Mucosa of descending colon (tissue), 3 donors: ENCODE data around the gene CCL17. TPM values are rescaled to one million over a fixed set of nuclear protein-coding genes. Genes with fewer than 3 reads are reported as not detected.

ENCODE experiments used
- ATAC-seq: fragments of 200-7000 bp; cut with Tn5 transposase; one replicate; pipeline ENCODE4 v1.9.1; 2020; ENCODE audit warnings: mild to moderate bottlenecking, moderate library complexity
- DNase-seq, 3 donors: peaks; one replicate each; pipeline ENCODE4 v3.0.0-alpha.2; 2020
- H3K36me3 ChIP-seq: fragments of 200-600 bp; one replicate; pipeline ENCODE4 v1.8.0; 2021; ENCODE audit warnings: low read depth, mild to moderate bottlenecking
- H3K4me1 ChIP-seq: fragments of 200-600 bp; one replicate; pipeline ENCODE4 v1.8.0; 2021; ENCODE audit warnings: low read depth, mild to moderate bottlenecking
- H3K4me3 ChIP-seq: fragments of 200-600 bp; one replicate; pipeline ENCODE4 v1.8.0; 2021; ENCODE audit warnings: mild to moderate bottlenecking
- H3K9me3 ChIP-seq: fragments of 200-600 bp; one replicate; pipeline ENCODE4 v1.8.0; 2021; ENCODE audit warnings: mild to moderate bottlenecking
- intact Hi-C, 2 donors: fragments of 100-400 bp; cut with DNase I in 1 of 2; cut with micrococcal nuclease in 1 of 2; formaldehyde crosslinking; loops; one replicate each; pipeline versions ENCODE4 v1.11.0 to v1.11.1; 2022; cut with DNase I, micrococcal nuclease
- total RNA-seq, 3 donors: library from RNA; stranded (reverse); fragmentation: NEBNext Ultra II Directional in 2 of 3; extraction: Animal tissue kit (Norgen Biotek cat#: 25700) in 2 of 3; gene quantifications; one replicate each; pipeline versions ENCODE4 v1.2.1 to v1.2.4, GENCODE V29; 2021 to 2023
- TF ChIP-seq, protein P1 (sequence below): fragments of 200-600 bp; IDR thresholded peaks from one replicate; pipeline ENCODE4 v1.8.0; 2022; ENCODE audit warnings: antibody characterized with exemption, mild to moderate bottlenecking
- donor health status: DM: no; HTN: no; CAD: no; lungs with moderate emphysema.
- donor health status: DM: no; HTN: no; CAD: no.
- donor health status: DM: no; HTN: yes; CAD: no.

Gene CCL17
- total RNA-seq, 3 donors from 2014 or later: not detected

DNA sequence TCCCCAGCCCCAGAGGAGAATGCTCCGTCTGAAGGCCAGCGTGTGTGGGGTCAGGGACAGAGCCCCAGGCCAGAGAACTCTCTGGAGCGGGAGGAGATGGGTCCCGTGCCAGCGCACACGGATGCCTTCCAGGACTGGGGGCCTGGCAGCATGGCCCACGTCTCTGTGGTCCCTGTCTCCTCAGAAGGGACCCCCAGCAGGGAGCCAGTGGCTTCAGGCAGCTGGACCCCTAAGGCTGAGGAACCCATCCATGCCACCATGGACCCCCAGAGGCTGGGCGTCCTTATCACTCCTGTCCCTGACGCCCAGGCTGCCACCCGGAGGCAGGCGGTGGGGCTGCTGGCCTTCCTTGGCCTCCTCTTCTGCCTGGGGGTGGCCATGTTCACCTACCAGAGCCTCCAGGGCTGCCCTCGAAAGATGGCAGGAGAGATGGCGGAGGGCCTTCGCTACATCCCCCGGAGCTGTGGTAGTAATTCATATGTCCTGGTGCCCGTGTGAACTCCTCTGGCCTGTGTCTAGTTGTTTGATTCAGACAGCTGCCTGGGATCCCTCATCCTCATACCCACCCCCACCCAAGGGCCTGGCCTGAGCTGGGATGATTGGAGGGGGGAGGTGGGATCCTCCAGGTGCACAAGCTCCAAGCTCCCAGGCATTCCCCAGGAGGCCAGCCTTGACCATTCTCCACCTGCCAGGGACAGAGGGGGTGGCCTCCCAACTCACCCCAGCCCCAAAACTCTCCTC lies 21.9 kb upstream of the CCL17 start:
- no peaks in the 10 kb centered on the region for H3K9me3 ChIP-seq
- no peak for DNase-seq
- no peak for ATAC-seq
- H3K36me3 ChIP-seq: no peaks in the 10 kb centered on the region
- TF ChIP-seq, protein P1, sequence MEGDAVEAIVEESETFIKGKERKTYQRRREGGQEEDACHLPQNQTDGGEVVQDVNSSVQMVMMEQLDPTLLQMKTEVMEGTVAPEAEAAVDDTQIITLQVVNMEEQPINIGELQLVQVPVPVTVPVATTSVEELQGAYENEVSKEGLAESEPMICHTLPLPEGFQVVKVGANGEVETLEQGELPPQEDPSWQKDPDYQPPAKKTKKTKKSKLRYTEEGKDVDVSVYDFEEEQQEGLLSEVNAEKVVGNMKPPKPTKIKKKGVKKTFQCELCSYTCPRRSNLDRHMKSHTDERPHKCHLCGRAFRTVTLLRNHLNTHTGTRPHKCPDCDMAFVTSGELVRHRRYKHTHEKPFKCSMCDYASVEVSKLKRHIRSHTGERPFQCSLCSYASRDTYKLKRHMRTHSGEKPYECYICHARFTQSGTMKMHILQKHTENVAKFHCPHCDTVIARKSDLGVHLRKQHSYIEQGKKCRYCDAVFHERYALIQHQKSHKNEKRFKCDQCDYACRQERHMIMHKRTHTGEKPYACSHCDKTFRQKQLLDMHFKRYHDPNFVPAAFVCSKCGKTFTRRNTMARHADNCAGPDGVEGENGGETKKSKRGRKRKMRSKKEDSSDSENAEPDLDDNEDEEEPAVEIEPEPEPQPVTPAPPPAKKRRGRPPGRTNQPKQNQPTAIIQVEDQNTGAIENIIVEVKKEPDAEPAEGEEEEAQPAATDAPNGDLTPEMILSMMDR: no peak
- peaks cover 12% of the 10 kb centered on the region for H3K4me1 ChIP-seq
- intact Hi-C loops: no loop called here
- H3K4me3 ChIP-seq: no peak overlapping the region

GRCh38 chr16:57383276-57384247 lies 21.0 kb upstream of the CCL17 start:
- ATAC-seq (peak; percentile 55), DNase-seq (peak in 2 of 3 donors; percentile 32 to 35)
- TF ChIP-seq, protein P1: no peak
- Histone ChIP-seq H3K36me3 (no peaks in the 10 kb centered on the region), H3K4me1 (peaks cover 12% of the 10 kb centered on the region), H3K4me3 (no peak overlapping the region), H3K9me3 (no peaks in the 10 kb centered on the region)
- intact Hi-C loops: no loop called here

- Histone ChIP-seq H3K9me3 (no peaks in the 10 kb centered on the region), H3K4me1 (peaks cover 12% of the 10 kb centered on the region), H3K4me3 (no peak overlapping the region), H3K36me3 (no peaks in the 10 kb centered on the region)
- ATAC-seq (peak; percentile 84), DNase-seq (peak; percentile 71 to 76 (median 76))
- TF ChIP-seq, protein P1: no peak
- intact Hi-C loops: no loop called here
These were observed 20.1 kb upstream of the CCL17 start for GRCh38 chr16:57384248-57385070.

- intact Hi-C loops: no loop called here
- ATAC-seq (no peak), DNase-seq (no peak)
These were observed 19.5 kb upstream of the CCL17 start for GRCh38 chr16:57385083-57385482.

More at GRCh38 chr16:57385083-57385482, 19.5 kb upstream of the CCL17 start:
- Histone ChIP-seq H3K4me3 (no peak overlapping the region), H3K36me3 (no peaks in the 10 kb centered on the region), H3K9me3 (no peaks in the 10 kb centered on the region), H3K4me1 (peaks cover 12% of the 10 kb centered on the region)
- TF ChIP-seq, protein P1: no peak
